GM11168 (cell line): ENCODE measurements around the gene IQCE.
"Not testable (repeated sequence)": the region's sequence is repeated elsewhere in the genome, so short reads cannot be mapped to it uniquely, and the experiment has no call there.

ENCODE experiments used
- in situ Hi-C: fragments of 300-500 bp; cut with MboI; formaldehyde crosslinking; loops from one replicate; pipeline ENCODE4 v1.12.0; 2022; ENCODE audit warnings: low sequenced_read_pairs; ENCODE audit not compliant: unreplicated experiment

IQCE gene

DNA sequence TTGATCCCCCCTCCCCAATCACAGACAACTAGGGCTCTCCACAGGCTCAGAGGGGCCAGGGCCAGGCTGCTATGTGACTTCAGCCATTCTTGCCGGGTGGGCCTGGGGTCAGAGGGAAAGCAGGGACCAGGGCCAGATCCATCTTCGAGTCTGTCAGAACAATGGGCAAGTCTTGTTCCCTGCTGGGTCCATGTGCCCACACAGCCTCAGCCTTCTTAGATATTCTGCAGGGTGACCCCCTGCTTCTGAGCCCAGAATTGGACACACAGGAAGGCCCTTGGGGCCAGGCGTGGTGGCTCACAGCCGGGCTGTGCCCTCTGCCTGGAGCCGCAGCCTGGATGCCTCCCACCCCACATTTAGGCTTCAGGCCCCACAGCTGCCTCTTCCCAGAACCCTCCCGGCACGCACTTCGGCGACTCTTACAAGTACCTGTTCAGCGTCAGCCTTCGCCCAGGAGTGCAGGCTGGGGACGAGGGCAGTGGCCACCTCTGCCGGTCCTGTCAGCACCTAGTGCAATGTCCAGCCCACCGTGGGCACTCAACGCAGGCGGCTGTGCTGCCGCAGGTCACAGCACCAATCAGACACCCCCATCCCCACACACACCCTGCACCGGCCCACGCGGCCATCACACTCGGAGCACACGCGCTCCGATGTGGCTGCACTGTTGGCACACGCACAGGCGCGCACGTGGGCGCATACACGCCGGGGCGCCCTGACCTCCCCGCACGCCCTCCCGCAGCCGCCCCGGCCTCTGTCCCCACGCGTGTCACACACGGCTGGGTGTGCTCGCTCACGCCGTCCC is 27.6 kb upstream of the IQCE start:
- in situ Hi-C loops: not testable (repeated sequence)

DNA sequence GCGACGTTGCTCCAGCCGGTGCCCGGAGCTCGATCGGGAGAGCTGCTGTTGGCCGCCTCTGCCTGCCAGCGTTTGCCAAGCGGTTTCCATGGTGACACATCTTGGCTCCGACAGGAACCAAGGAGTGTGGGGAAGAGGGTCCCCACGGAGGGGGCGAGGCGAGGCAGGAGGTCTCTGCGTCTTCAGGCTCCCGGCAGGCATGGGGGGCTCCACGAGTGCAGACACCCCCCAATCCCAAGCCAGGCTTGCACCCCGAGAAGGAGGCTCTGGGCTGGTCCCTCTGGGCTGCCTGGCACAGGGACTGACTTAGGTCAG is 27.0 kb upstream of the IQCE start:
- in situ Hi-C loops: not testable (repeated sequence)

DNA sequence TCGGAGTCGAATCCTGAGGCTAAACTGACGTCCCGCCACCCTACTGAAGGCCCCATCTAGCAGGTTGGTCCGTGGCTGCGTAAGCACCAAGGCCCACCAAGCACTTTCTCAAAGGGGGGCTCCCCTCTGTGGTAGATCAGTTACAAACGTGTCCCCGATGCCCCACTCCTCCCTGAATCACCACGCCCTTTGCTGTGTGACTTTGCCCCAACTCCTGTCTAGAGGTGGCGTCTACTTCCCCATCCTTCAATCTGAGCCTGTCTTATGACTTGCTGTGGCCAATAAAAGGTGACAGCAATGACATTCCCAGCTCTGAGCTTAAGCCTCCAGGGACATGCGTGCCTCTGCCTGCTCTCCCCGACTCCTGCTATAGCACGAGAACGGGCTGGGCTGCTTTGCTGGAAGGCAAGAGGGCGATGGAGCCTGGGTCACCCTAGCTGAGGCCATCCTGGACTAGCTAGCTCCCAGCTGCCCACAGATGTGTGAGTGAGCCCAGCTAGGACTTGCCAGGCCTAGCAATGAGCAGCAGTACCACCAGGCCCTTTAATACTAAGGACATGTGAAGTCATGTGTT is 26.5 kb upstream of the IQCE start:
- in situ Hi-C loops: not testable (repeated sequence)

DNA sequence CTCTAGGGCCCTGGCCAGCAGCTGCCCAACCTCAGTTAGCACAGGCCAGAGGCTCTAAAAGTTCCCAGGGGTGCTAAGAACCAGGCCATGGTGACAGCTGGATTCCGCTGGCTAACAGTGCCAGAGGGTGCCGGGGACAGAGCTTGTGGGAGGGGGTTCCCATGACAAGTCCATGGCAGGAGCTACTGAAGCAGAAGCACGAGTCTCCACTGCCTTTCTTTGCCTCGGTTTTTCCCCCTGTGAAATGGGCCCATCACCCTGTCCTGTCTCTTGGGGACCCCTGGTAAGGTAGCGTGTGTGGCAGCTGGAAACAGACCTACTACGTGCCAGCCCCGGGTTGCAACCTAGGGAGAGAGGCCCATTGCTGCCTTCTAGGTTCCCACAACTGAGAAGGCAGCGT is 26.0 kb upstream of the IQCE start:
- in situ Hi-C loops: not testable (repeated sequence)

DNA sequence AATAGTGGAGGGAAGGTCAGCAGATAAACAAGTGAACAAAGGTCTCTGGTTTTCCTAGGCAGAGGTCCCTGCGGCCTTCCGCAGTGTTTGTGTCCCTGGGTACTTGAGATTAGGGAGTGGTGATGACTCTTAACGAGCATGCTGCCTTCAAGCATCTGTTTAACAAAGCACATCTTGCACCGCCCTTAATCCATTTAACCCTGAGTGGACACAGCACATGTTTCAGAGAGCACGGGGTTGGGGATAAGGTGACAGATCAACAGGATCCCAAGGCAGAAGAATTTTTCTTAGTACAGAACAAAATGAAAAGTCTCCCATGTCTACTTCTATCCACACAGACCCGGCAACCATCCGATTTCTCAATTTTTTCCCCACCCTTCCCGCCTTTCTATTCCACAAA is 25.2 kb upstream of the IQCE start:
- in situ Hi-C loops: not testable (repeated sequence)

DNA sequence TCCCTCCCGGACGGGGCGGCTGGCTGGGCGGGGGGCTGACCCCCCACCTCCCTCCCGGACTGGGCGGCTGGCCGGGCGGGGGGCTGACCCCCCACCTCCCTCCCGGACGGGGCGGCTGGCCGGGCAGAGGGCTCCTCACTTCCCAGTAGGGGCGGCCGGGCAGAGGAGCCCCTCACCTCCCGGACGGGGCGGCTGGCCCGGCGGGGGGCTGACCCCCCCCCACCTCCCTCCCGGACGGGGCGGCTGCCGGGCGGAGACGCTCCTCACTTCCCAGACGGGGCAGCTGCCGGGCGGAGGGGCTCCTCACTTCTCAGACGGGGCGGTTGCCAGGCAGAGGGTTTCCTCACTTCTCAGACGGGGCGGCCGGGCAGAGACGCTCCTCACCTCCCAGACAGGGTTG is 24.6 kb upstream of the IQCE start:
- in situ Hi-C loops: not testable (repeated sequence)

DNA sequence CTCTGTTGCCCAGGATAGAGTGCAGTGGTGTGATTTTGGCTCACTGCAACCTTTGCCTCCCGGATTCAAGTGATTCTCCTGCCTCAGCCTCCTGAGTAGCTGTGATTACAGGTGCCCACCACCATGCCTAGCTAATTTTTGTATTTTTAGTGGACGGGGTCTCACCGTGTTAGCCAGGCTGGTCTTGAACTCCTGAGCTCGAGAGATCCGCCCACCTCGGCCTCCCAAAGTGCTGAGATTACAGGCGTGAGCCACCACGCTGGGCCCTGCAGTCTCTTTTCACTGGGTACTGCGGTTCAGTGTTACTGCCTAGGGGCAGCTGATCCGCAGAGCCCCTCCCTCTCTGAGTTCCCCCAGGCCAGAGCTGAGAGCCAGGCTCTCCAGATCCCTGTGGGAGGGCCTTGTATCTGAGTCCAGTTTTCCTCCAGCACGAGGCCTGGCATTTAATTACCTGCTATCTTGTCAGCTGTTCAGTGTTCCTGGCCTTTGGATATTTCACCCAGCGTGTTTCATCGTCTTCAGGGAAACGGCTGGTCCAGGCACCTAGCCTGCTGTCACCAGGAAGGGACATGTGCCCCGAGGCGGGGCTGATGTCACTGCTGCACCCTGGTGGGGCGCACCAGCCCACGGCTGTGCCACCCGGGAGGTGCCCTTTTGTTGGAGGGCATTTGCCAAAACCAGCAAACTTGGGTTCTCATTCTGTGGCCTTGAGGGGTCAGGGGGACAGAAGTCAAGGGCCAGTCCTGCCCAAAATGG is 22.7 kb upstream of the IQCE start:
- in situ Hi-C loops: loop anchor here (5.0 kb wide), 1 partner anchor 141 kb away; no protein-coding TSS in a partner anchor

DNA sequence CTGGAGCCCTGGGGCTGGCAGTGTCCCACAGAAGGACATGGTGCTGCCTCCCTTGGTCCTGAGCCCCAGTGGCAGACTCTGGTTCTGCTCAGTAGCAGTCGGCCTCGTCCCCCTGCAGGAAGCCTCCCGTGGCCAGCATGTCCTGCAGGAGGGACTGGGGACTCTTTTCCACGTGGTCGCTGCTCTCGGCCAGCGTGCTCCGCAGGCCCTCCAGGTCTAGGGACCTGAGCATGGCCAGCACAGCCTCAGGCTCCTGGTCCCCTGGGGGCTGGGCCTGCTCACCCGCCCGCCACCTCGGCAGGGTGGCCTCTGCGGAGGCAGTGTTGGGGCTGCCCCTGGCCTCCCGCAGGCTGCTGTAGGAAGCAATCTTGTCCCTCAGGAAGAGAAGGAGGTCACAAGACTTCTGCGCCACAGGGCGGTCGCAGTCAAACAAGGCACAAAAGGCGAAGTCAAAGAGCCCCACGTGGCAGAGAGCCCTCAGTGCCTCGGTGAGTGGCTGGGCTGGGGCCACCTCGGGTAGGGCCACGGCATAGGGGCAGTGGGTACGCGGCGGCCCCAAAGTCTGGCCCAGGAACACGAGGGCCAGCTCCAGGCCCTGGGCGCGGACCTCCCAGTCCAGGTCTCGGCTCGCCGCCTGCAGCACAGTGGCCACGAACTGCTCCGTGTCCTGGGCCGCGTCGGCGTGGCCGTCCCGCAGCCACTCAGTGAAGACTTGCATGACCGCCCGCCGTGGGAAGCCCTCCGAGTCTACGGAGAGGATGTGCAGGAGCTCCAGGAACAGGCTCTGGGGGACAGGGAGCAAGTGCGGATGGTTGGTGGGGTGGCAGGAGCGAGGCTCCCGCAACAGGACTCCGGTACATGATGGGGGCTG is 20.6 kb upstream of the IQCE start:
- in situ Hi-C loops: loop anchor here (5.0 kb wide), 1 partner anchor 139 kb away; no protein-coding TSS in a partner anchor

DNA sequence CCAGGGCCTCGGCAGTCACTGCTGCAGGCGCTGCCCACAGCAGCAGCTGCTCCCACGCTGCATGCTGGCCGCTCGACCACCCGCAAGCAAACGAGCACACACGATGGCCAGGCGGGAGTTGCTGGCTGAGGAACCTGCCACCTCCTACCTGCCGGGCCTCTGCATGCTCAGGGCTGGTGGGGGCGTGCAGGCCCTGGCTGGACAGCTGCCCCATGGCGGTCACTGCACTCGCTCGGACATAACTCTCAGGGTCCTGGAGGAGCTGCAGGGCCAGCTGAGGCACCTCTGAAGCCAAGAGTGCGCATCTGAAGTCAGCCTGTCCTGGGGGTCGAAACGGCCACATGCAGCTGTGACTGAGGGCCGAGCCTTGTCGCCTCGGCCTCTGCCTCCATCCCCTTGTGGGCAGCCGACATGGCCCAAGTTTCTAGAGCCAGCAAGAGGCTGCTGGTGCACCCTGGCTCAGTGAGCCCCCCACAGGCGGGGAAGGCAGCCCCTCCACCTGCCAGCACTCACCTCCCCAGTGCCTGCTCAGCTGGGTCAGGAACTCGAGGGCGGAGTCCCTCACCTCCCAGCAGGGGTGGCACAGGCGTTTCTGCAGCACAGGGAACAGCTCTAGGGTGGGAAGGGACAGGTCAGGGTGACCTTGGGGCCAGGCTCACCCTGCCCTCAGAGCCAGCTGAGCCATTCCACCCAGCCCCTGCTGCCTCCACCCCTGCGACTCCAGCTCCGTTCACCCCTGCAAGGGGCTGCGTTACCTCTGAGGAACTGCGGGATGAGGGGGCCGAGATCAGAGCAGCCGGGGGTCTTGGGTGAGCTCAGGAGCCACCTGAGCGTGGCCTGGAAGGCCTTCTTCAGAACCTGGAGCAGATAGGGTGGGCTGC is 19.5 kb upstream of the IQCE start:
- in situ Hi-C loops: loop anchor here (5.0 kb wide), 1 partner anchor 138 kb away; no protein-coding TSS in a partner anchor

DNA sequence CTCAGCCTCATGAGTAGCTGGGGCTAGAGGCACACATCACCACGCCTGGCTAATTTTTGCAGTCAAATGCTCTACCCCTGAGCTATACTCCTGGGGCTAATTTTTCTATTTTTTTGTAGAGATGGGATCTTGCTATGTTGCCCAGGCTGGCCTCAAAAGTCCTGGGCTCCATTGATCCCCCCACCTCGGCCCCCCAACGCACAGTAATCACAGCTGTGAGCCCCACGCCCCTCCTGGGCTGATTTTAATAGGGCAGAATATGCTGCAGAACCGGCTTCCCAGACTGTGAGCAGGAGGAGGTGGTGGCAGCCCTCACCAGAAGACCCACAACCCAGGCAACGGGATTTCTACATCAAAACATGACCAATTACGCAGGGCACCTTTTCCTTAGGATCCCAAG is 18.6 kb upstream of the IQCE start:
- in situ Hi-C loops: no loop called here

DNA sequence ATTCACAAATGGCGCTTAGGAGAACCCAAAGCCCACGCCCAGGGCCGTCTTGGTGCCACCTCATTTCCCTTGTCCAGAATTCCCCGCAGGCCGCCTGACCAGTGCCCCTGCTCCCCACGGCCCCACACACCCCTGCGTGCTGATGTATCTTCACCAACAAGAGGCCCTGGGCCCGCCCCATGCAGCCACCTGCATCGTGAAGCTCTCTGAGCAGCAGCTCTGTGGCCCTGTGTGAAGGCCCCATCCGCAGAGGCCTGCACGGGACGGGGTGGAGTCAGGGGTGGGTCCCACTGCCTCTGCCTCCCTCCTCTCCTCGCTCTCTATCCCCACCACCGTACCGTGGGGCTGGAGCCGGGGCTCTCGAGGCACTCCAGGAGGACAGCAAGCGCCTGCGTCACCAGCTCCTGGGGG is 18.1 kb upstream of the IQCE start:
- in situ Hi-C loops: no loop called here

DNA sequence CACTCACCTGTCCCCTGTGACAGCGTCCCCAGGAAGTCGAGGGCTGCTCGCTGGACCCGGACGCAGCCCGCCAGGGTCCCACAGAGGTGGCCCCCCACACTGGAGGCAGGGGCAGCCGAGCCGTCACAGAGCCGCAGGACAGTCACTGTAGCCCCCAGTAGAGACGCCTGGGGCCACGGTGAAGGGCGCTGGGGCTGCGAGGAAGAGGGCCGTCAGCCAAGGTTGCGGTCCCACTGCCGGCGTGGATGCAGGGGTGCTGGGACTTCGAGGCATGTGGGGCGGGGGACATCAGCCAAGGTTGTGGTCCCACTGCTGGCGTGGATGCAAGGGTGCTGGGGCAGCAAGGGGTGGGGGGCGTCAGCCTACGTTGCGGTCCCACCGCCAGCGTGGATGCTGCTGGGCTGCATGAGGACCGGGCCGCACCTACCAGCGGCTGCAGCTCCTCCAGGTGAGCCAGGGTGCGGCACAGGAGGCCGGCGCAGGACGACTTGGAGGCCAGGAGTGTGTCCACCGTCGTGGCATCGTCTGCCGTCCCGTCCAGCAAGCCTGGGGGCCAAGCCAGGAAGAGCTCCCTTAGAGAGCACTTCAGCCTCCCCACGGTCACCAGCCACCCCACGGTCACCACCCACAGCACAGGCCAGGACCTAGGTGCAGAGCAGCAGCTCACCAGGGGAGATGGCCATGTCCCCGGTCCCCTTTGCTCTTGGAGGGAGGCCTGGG is 17.3 kb upstream of the IQCE start:
- in situ Hi-C loops: no loop called here

DNA sequence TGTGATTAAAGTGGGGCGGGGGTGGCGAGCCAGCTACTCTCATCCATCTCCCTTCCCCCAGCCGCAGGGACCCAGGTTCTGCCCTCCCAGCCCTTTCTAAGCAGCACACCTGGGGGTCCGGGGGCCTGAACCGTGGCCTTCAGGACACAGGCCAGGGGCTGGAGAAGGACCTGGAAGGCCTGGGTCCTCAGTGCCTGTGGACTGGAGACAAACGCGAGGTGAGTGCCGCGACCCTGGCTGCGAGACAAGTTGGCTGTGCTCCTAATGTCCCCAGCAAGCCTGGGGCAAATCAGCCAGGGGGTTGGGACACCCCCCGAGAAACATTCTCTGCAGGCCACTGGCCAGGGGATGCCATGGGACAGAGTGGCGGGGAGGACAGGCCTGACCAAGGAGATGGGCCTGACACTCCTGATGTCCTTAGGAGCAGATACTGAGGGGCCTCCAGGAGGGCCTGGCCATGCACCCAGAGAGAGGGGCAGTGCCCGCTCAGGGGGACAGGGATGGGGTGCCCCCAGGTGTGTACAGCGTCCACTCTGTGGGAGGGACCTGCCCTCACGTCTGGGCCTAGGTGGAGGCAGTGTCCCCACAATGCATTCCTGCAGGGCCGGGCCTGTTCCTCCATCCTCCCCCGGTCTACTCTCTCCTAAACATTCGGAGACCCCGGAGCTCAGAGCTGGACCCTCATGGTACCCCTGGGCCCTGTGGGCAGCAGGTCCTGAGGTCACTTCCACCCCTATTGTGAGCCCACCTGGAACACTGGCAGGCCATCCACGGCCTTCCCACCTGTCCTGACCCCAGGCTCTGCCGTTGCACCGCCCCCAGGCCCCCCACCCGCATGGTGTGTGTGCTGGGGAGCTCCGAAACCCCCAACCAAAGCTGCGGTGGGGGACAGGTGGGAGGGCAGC is 16.5 kb upstream of the IQCE start:
- in situ Hi-C loops: no loop called here

DNA sequence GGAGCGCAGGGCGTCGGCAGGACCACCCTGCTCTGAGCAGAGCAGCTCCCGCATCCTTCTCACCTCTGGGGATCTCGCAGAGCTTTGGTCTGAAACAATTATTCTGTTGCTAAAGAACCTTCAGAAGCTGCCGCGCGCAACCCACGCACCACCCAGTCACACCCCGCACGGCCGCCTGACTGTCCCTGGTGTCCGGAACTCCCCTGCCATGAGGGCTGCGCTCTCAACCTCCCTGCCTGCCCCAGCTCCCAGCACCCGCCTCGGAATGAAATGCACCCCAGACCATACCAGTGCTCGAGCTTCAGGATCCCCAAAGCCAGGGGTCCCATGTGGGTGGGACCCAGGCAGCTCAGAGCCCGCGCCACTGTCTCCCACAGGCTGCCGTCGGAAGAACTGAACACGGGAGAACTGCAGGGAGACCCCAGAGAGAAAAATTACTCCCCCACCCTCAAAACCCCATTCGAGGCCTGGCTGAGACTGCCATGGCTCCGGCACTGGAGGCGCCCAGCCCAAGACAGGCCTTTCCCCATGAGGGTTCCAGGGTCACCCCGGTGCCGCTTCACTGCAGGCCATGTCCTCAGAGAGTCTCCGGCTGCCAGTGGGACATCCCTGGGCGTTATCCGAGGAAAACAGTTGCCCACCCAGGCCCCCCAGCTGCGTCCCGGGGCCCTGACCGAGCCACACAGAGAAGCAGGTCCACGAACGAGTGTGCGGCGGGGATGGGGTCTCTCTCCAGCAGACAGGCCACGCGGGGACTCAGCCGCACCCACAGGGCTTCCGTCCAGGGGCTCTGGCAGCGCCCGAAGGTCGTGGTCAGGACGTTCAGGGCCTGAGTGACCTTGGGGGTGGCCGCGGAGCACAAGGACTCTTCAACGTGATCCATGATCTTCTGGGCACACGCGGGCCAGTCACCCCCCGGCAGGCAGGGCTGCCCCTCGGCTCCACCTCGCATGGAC is 15.6 kb upstream of the IQCE start:
- in situ Hi-C loops: no loop called here

DNA sequence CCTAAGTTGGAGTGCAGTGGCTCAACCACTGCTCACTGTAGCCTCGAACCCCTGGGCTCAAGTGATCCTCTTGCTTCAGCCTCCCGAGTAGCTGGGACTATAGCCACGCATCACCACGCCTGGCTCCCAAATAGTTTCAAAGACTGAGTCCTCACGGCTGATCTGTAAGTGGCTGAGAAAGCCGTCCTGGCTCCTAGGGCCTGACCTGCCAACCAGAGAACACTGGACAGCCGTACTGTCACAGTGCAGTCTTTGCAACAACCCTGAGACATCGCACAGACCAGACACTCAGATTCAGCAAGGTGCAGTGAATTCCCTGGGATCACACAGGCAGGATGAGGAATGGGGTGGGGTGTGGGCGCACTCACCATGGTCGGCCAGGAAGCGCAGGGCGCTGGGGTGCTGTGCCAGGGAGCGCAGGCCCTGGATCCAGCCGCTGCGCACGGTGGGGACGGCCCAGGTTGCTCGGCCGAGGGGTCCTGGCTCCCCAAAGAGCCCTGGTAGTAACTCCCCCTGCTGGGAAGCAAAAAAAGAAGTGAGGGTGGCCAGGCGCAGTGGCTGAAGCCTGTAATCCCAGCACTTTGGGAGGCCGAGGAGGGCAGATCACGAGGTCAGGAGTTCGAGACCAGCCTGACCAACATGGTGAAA is 14.1 kb upstream of the IQCE start:
- in situ Hi-C loops: no loop called here

DNA sequence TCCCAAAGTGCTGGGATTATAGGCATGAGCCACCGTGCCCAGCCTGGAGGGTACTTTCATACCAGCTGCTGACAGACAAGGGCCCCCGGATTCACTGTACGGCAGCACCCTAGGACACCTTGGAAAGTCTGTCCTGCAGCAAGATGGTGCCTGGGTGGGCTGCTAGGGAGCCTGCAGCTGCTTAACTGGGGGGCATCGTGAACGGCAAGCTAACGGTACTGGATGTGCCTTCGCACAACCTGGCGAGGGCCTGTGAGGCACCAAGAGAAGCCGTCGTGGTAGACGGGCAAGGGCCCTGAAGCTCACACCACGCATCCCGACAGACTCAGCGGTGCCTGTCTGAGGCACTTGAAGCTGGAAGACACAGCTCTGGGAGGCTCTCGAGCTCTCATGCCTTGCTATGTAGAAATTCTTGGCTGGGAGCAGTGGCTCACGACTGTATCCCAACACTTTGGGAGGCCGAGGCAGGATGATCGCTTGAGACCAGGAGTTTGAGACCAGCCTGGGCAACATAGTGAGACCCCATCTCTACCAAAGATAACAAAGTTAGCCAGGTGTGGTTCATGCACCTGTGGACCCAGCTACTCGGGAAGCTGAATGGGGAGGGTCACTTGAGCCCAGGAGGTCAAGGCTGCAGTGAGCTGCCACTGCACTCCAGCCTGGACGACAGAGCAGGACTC is 12.9 kb upstream of the IQCE start:
- in situ Hi-C loops: no loop called here
